SU-DHL-6 (cell line): ENCODE measurements around the gene IGFBPL1.

ENCODE experiments used
- H2AFZ ChIP-seq: fragments of 200-600 bp; sonication (generic); 2 replicates; pipeline ENCODE4 v1.6.1; 2014; ENCODE audit warnings: low read depth, mild to moderate bottlenecking, moderate library complexity, mixed read lengths, antibody characterized with exemption, low read length; ENCODE audit not compliant: severe bottlenecking
- H3F3A ChIP-seq: fragments of 200-600 bp; shearing (Covaris generic); 2 replicates; pipeline ENCODE4 v1.6.0; 2016; ENCODE audit warnings: antibody characterized with exemption, mild to moderate bottlenecking; ENCODE audit not compliant: insufficient read depth
- H3K27ac ChIP-seq: fragments of 200-600 bp; sonication (generic); 2 replicates; pipeline ENCODE4 v1.5.1; 2016; ENCODE audit warnings: low read depth, mild to moderate bottlenecking, low read length, moderate library complexity, mixed read lengths
- H3K27me3 ChIP-seq: fragments of 200-600 bp; sonication (generic), shearing (Covaris generic); 2 replicates; pipeline ENCODE4 v1.6.0; 2014; ENCODE audit warnings: mild to moderate bottlenecking, low read length
- H3K36me3 ChIP-seq: fragments of 200-600 bp; sonication (generic); 2 replicates; pipeline ENCODE4 v1.6.1; 2014; ENCODE audit warnings: mild to moderate bottlenecking, low read length, mixed read lengths
- H3K4me2 ChIP-seq: fragments of 300-600, 200-600 bp; shearing (Covaris generic), sonication (generic); 2 replicates; pipeline ENCODE4 v1.6.0; 2014; ENCODE audit warnings: low read length, low read depth, mild to moderate bottlenecking; ENCODE audit not compliant: poor library complexity, severe bottlenecking
- H3K4me3 ChIP-seq: fragments of 200-600 bp; sonication (generic); 2 replicates; pipeline ENCODE4 v1.5.1; 2014; ENCODE audit warnings: antibody characterized with exemption, low read length, mild to moderate bottlenecking, mixed read lengths; ENCODE audit not compliant: insufficient read depth, poor library complexity, severe bottlenecking
- H3K79me2 ChIP-seq: fragments of 200-600 bp; sonication (generic); 2 replicates; pipeline ENCODE4 v1.6.1; 2014; ENCODE audit warnings: mild to moderate bottlenecking, low read length, moderate library complexity; ENCODE audit not compliant: insufficient read depth
- H3K9ac ChIP-seq: fragments of 200-600 bp; sonication (generic); 2 replicates; pipeline ENCODE4 v1.7.0; 2014; ENCODE audit warnings: mild to moderate bottlenecking, low read length
- H3K9me2 ChIP-seq: fragments of 200-600 bp; sonication (generic); replicated peaks from 2 replicates; pipeline ENCODE4 v1.6.1; 2014; ENCODE audit warnings: low read length; ENCODE audit not compliant: insufficient read depth
- H3K9me3 ChIP-seq: fragments of 200-600 bp; sonication (generic); 2 replicates; pipeline ENCODE4 v1.6.1; 2014; ENCODE audit warnings: low read length, mixed read lengths; ENCODE audit not compliant: insufficient read depth
- H4K20me1 ChIP-seq: fragments of 200-600 bp; sonication (generic); 2 replicates; pipeline ENCODE4 v1.6.1; 2014; ENCODE audit warnings: low read depth, mild to moderate bottlenecking, antibody characterized with exemption, low read length, moderate library complexity, mixed read lengths
- EZH2phosphoT487 ChIP-seq: fragments of 200-600 bp; sonication (generic), shearing (Covaris generic); conservative IDR thresholded peaks from 2 replicates; pipeline ENCODE4 v1.6.1; 2018; ENCODE audit warnings: mild to moderate bottlenecking, antibody characterized with exemption, low read length, moderate library complexity, mixed read lengths
- TF ChIP-seq, protein P1 (sequence below): fragments of 200-600 bp; sonication (generic); IDR thresholded peaks from one replicate; pipeline ENCODE4 v1.5.1; 2017; ENCODE audit warnings: antibody characterized with exemption, mild to moderate bottlenecking, low read length, moderate library complexity; ENCODE audit not compliant: insufficient read depth, poor library complexity, severe bottlenecking

Gene IGFBPL1

DNA sequence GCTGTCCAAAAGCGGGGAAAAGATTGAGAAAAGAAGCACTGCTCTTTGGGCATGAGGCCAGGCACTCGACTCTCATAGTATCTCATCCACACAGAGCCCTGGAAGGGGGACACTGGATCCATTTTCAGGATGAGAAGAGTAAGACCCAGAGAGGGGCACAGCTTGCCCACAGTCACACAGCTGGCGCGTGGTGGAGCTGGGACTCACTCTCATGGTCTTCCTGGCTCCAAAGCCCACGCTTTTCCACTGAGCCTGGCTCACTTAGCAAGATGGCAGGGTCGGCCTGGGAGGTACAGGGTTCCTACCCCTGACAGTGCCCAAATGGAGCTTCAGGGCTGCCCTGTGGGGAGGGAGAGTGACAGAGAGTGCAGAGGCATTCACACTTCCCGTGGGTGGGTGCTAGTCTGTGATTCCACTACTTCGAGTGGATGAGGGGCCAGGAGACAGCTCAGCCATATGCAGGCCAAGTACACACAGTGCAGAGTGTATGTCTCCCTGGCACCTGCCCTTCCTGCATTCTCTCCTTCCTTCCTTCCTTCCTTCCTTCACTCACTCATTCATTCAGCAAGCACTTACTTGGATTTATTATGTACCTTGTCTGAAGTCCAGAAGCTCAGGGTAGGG lies 18.3 kb upstream of the IGFBPL1 start:
- TF ChIP-seq, protein P1, sequence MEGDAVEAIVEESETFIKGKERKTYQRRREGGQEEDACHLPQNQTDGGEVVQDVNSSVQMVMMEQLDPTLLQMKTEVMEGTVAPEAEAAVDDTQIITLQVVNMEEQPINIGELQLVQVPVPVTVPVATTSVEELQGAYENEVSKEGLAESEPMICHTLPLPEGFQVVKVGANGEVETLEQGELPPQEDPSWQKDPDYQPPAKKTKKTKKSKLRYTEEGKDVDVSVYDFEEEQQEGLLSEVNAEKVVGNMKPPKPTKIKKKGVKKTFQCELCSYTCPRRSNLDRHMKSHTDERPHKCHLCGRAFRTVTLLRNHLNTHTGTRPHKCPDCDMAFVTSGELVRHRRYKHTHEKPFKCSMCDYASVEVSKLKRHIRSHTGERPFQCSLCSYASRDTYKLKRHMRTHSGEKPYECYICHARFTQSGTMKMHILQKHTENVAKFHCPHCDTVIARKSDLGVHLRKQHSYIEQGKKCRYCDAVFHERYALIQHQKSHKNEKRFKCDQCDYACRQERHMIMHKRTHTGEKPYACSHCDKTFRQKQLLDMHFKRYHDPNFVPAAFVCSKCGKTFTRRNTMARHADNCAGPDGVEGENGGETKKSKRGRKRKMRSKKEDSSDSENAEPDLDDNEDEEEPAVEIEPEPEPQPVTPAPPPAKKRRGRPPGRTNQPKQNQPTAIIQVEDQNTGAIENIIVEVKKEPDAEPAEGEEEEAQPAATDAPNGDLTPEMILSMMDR = no peak
- TF ChIP-seq EZH2phosphoT487 = no peak
- H3K4me2 ChIP-seq = no peak overlapping the region
- H3K36me3 ChIP-seq = no peaks in the 10 kb centered on the region
- H4K20me1 ChIP-seq = no peaks in the 10 kb centered on the region
- H3K79me2 ChIP-seq = no peaks in the 10 kb centered on the region
- no peak overlapping the region for H3K9ac ChIP-seq
- H3K4me3 ChIP-seq = no peak overlapping the region
- H3K27ac ChIP-seq = no peak overlapping the region
- H2AFZ ChIP-seq = no peak overlapping the region
- no peaks in the 10 kb centered on the region for H3K9me3 ChIP-seq
- H3F3A ChIP-seq = no peaks in the 10 kb centered on the region
- H3K9me2 ChIP-seq = no peaks in the 10 kb centered on the region
- H3K27me3 ChIP-seq = no peaks in the 10 kb centered on the region

DNA sequence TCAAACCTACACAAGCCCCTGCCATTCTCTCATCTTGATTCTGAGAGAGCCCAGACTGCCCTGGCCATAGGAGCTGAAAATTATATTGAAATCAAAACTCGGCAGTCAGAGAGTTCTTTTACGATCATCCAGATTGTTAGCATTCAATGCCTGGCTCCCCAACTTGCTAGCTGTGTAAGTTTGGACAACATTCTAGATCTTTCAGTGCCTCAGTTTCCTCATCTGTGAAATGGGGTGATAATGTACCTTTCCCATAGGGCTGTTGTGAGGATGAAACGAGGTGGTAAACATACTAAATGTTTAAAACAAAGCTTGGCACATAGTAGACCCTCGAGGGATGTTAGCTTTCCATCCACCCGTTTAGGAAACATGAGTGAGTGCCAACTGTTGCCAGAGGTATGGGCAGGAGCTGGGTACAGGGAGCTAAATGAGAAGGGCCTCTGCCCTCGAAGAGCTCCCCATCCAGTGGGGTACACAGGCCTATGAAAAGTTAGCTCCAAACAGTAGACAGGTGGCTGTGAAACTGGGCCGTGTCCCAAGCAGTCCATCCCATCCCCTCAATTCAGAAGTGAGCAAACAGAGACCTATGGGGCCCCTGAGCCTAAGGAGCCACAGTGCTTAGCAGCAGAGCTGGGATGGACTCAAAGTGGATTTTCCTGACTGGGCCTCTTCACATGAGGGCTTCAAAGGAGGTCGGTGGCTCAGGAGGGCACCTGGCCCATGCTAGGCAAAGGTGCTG lies 17.3 kb upstream of the IGFBPL1 start:
- Histone ChIP-seq H3K4me2 (no peak overlapping the region), H3K36me3 (no peaks in the 10 kb centered on the region), H3K9me3 (no peaks in the 10 kb centered on the region), H3K9ac (no peak overlapping the region), H3K4me3 (no peak overlapping the region), H4K20me1 (no peaks in the 10 kb centered on the region), H3F3A (no peaks in the 10 kb centered on the region), H3K27me3 (no peaks in the 10 kb centered on the region), H3K27ac (no peak overlapping the region), H3K79me2 (no peaks in the 10 kb centered on the region), H3K9me2 (no peaks in the 10 kb centered on the region), H2AFZ (no peak overlapping the region)
- TF ChIP-seq EZH2phosphoT487 = no peak

DNA sequence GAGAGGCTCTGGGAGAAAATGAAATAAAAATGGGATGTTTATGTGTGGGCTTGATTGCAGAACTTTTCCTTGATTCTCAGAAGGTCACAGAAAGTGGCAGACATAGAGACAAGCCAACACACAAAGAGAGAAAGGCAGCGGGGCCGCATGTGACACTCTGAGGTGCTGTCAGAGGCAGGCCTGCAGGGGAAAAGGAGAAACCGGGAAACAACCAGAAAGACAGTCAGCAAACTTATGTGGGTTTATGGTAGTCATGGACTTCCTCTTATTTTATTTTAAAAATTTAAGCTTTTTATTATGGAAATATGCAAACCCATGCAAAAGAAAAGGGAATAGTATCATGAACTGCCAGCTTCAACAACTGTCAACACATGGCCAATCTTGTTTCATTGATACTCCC lies 16.3 kb upstream of the IGFBPL1 start:
- Histone ChIP-seq H3K79me2 (no peaks in the 10 kb centered on the region), H2AFZ (no peak overlapping the region), H3K4me3 (no peak overlapping the region), H3K27ac (no peak overlapping the region), H4K20me1 (no peaks in the 10 kb centered on the region), H3K36me3 (no peaks in the 10 kb centered on the region), H3K9me2 (no peaks in the 10 kb centered on the region), H3K27me3 (no peaks in the 10 kb centered on the region), H3K9ac (no peak overlapping the region), H3K9me3 (no peaks in the 10 kb centered on the region), H3F3A (no peaks in the 10 kb centered on the region), H3K4me2 (no peak overlapping the region)
- TF ChIP-seq, protein P1 = no peak
- TF ChIP-seq EZH2phosphoT487 = no peak

DNA sequence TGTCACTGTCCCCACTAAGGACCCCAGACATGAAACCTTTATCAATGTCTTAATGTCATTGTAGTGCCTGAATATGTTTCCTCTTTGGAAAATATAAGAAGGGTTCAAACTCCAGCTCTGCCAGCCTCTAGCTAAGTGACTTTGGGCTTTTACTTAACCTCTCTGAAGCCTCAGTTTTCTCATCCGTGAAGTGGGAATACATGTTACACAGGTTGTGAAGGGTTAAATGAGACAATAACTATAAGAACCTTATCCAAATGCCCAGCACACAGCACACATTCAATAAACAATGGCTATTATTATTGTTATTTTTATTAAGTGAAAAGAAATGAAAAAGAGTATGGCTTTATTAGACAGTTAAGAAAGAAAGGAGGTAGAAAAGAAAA lies 15.7 kb upstream of the IGFBPL1 start:
- Histone ChIP-seq H4K20me1 (no peaks in the 10 kb centered on the region), H3K27ac (no peak overlapping the region), H3K9me2 (no peaks in the 10 kb centered on the region), H3F3A (no peaks in the 10 kb centered on the region), H3K27me3 (no peaks in the 10 kb centered on the region), H3K9me3 (no peaks in the 10 kb centered on the region), H3K79me2 (no peaks in the 10 kb centered on the region), H3K9ac (no peak overlapping the region), H2AFZ (no peak overlapping the region), H3K36me3 (no peaks in the 10 kb centered on the region), H3K4me2 (no peak overlapping the region), H3K4me3 (no peak overlapping the region)
- TF ChIP-seq, protein P1 = no peak
- no peak for TF ChIP-seq EZH2phosphoT487
